ENCODE results near the gene NDUFAF8.

DNA sequence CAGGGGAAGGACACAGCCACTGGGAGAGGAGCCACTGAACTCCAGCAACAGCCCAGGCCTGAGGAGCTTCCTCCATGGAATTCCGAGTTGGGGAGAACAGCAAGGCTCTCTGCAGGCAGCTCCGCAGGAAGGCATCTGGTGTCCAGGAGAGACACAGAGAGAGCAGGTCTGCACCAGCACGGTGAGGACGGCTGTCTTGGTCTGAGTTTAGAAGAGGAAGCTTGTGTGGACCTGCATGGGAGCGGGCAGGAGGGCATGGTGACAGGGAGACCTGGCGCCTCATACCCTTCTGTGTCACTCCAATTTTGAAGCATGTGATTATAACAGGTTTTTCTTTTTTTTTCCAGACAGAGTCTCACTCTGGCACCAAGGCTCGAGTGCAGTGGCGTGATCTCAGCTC is 49.6 kb downstream of the NDUFAF8 start:
- TF ChIP-seq, protein P1, sequence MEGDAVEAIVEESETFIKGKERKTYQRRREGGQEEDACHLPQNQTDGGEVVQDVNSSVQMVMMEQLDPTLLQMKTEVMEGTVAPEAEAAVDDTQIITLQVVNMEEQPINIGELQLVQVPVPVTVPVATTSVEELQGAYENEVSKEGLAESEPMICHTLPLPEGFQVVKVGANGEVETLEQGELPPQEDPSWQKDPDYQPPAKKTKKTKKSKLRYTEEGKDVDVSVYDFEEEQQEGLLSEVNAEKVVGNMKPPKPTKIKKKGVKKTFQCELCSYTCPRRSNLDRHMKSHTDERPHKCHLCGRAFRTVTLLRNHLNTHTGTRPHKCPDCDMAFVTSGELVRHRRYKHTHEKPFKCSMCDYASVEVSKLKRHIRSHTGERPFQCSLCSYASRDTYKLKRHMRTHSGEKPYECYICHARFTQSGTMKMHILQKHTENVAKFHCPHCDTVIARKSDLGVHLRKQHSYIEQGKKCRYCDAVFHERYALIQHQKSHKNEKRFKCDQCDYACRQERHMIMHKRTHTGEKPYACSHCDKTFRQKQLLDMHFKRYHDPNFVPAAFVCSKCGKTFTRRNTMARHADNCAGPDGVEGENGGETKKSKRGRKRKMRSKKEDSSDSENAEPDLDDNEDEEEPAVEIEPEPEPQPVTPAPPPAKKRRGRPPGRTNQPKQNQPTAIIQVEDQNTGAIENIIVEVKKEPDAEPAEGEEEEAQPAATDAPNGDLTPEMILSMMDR (IDR thresholded peaks at IDR 0.05) = no peak
- no peak for TF ChIP-seq EZH2 (IDR thresholded peaks at IDR 0.05; ENCODE audit: borderline replicate concordance, insufficient read depth, low read depth, low read length, poor library complexity, severe bottlenecking)

All from B cell (primary cell).